Activated CD8-positive, alpha-beta T cell treated with anti-CD3 and anti-CD28 coated beads for 36 hours (primary cell): ENCODE results near the gene UNC13C. TPM values are rescaled to one million over a fixed set of nuclear protein-coding genes. Genes with fewer than 3 reads are reported as not detected.

Experiments
- ATAC-seq: fragments of 200-7000 bp; cut with Tn5 transposase; one replicate; pipeline ENCODE4 v1.10.0; 2021; ENCODE audit warnings: mild to moderate bottlenecking, moderate library complexity
- CTCF ChIA-PET: fragments of 350-600 bp; sonication (Branson Sonifier 250); formaldehyde crosslinking; loops from one replicate; lab custom pipeline; 2021; ENCODE audit warnings: antibody characterized with exemption; lab: Charles Lee
- POLR2A ChIA-PET: fragments of 350-600 bp; sonication (Branson Sonifier 250); formaldehyde crosslinking; loops from one replicate; lab custom pipeline; 2021; ENCODE audit warnings: antibody characterized with exemption; lab: Charles Lee
- DNase-seq: peaks from one replicate; pipeline ENCODE4 v3.0.0-alpha.2; 2020
- H3K27ac Mint-ChIP-seq: one replicate; pipeline ENCODE4 v1.8.0; 2021; ENCODE audit warnings: mild to moderate bottlenecking, mixed read lengths
- H3K27me3 Mint-ChIP-seq: one replicate; pipeline ENCODE4 v1.8.0; 2021; ENCODE audit warnings: mixed read lengths
- H3K36me3 Mint-ChIP-seq: one replicate; pipeline ENCODE4 v1.8.0; 2021; ENCODE audit warnings: low read depth, mixed read lengths
- H3K4me1 Mint-ChIP-seq: one replicate; pipeline ENCODE4 v1.8.0; 2021; ENCODE audit warnings: low read depth, mixed read lengths
- H3K4me3 Mint-ChIP-seq: one replicate; pipeline ENCODE4 v1.8.0; 2021; ENCODE audit warnings: mild to moderate bottlenecking, moderate library complexity, mixed read lengths
- H3K9me3 Mint-ChIP-seq: one replicate; pipeline ENCODE4 v1.8.0; 2021; ENCODE audit warnings: mixed read lengths
- intact Hi-C: fragments of 100-400 bp; cut with micrococcal nuclease; formaldehyde crosslinking; loops from one replicate; pipeline ENCODE4 v1.10.0; 2022
- total RNA-seq, 2 experiments: library from RNA; stranded (reverse); gene quantifications; one replicate each; pipeline ENCODE4 v1.2.3, GENCODE V29; 2021
- TF ChIP-seq, protein P1 (sequence below): fragments of 200-600 bp; IDR thresholded peaks from one replicate; pipeline ENCODE4 v1.8.0; 2022; ENCODE audit warnings: antibody characterized with exemption, mild to moderate bottlenecking

Gene UNC13C
- total RNA-seq, 2 experiments from 2014 or later = not detected

DNA sequence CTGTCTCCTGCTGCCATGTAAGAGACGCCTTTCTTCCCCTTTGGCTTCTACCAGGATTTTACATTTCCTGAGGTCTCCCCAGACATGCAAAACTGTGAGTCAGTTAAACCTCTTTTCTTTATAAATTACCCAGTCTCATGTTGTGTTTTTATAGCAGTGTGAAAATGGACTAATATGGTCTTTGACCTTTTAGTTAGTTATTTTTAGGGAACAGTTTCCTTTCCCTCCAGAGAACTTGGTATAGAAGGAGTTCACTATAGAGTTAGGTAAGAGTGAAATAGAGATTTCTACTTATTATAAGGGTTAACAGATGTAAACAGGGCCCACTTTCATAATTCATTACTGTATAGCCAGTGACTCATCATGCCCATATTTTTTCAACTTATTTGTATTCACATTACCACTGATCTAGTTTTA lies 170.9 kb downstream of the UNC13C start:
- no peaks in the 10 kb centered on the region for H3K27me3 Mint-ChIP-seq
- H3K4me3 Mint-ChIP-seq = no peak overlapping the region
- POLR2A ChIA-PET = no interaction called here
- H3K27ac Mint-ChIP-seq = no peak overlapping the region
- no peaks in the 10 kb centered on the region for H3K4me1 Mint-ChIP-seq
- ATAC-seq (no peak), DNase-seq (no peak)
- no peaks in the 10 kb centered on the region for H3K9me3 Mint-ChIP-seq
- no peaks in the 10 kb centered on the region for H3K36me3 Mint-ChIP-seq
- CTCF ChIA-PET = no interaction called here
- TF ChIP-seq, protein P1, sequence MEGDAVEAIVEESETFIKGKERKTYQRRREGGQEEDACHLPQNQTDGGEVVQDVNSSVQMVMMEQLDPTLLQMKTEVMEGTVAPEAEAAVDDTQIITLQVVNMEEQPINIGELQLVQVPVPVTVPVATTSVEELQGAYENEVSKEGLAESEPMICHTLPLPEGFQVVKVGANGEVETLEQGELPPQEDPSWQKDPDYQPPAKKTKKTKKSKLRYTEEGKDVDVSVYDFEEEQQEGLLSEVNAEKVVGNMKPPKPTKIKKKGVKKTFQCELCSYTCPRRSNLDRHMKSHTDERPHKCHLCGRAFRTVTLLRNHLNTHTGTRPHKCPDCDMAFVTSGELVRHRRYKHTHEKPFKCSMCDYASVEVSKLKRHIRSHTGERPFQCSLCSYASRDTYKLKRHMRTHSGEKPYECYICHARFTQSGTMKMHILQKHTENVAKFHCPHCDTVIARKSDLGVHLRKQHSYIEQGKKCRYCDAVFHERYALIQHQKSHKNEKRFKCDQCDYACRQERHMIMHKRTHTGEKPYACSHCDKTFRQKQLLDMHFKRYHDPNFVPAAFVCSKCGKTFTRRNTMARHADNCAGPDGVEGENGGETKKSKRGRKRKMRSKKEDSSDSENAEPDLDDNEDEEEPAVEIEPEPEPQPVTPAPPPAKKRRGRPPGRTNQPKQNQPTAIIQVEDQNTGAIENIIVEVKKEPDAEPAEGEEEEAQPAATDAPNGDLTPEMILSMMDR = no peak
- intact Hi-C loops = no loop called here

DNA sequence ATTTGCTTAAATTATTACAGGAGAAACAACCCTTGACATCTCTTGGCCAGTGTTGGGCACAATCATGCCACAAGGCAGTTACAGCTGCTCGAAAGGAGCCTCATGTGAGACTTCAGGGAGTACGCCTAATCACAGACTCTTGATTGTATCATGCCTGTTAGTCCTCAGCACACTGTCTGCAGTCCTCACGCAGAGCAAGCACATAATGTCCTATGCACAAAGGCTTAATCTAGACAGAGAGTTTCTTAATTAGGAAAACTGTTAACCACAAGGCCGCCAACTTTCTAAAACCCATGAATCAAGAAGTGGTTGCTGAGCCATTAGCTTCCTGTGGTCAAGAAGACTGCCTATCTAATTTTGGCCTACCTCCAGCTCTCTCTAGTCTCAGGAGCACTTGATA lies 172.0 kb downstream of the UNC13C start:
- CTCF ChIA-PET = no interaction called here
- Mint-ChIP-seq H3K27ac (no peak overlapping the region), H3K36me3 (no peaks in the 10 kb centered on the region), H3K4me1 (no peaks in the 10 kb centered on the region), H3K4me3 (no peak overlapping the region), H3K27me3 (peaks cover 2% of the 10 kb centered on the region), H3K9me3 (no peaks in the 10 kb centered on the region)
- intact Hi-C loops = no loop called here
- POLR2A ChIA-PET = no interaction called here
- no peak for ATAC-seq
- TF ChIP-seq, protein P1 = no peak
- DNase-seq = no peak

GRCh38 chr15:54159012-54159411 lies 180.8 kb downstream of the UNC13C start:
- ChIA-PET CTCF (no interaction called here), POLR2A (no interaction called here)
- Mint-ChIP-seq H3K4me1 (no peaks in the 10 kb centered on the region), H3K9me3 (no peaks in the 10 kb centered on the region), H3K27me3 (peaks cover 2% of the 10 kb centered on the region), H3K4me3 (no peak overlapping the region), H3K36me3 (no peaks in the 10 kb centered on the region), H3K27ac (no peak overlapping the region)
- intact Hi-C loops = no loop called here
- no peak for DNase-seq
- ATAC-seq = no peak
- TF ChIP-seq, protein P1 = no peak

GRCh38 chr15:54187325-54187724 lies 209.1 kb downstream of the UNC13C start:
- TF ChIP-seq, protein P1 = no peak
- ChIA-PET CTCF (no interaction called here), POLR2A (no interaction called here)
- H3K27me3 Mint-ChIP-seq = no peaks in the 10 kb centered on the region
- H3K27ac Mint-ChIP-seq = no peak overlapping the region
- no peaks in the 10 kb centered on the region for H3K4me1 Mint-ChIP-seq
- no peak for ATAC-seq
- H3K4me3 Mint-ChIP-seq = no peak overlapping the region
- no peaks in the 10 kb centered on the region for H3K9me3 Mint-ChIP-seq
- H3K36me3 Mint-ChIP-seq = no peaks in the 10 kb centered on the region
- intact Hi-C loops = no loop called here
- DNase-seq = no peak

- H3K27ac Mint-ChIP-seq = no peak overlapping the region
- H3K4me1 Mint-ChIP-seq = no peaks in the 10 kb centered on the region
- no peak for DNase-seq
- POLR2A ChIA-PET = no interaction called here
- peaks cover 19% of the 10 kb centered on the region for H3K9me3 Mint-ChIP-seq
- peaks cover 2% of the 10 kb centered on the region for H3K27me3 Mint-ChIP-seq
- no peak for ATAC-seq
- CTCF ChIA-PET = no interaction called here
- H3K36me3 Mint-ChIP-seq = no peaks in the 10 kb centered on the region
- H3K4me3 Mint-ChIP-seq = no peak overlapping the region
- intact Hi-C loops = no loop called here
- TF ChIP-seq, protein P1 = no peak
These were observed 219.8 kb downstream of the UNC13C start for GRCh38 chr15:54197995-54198394.
